Measurements from ENCODE around the gene ZNF493. TPM values are rescaled to one million over a fixed set of nuclear protein-coding genes. Genes with fewer than 3 reads are reported as not detected.

The ZNF493 gene
- total RNA-seq, 1 experiment from 2014 or later = 26.4 TPM

GRCh38 chr19:21383980-21384582, 12.9 kb upstream of the ZNF493 start:
- peaks cover 88 to 91% of the 10 kb centered on the region in 2 experiments for H3K9me3 Mint-ChIP-seq

More at GRCh38 chr19:21383980-21384582, 12.9 kb upstream of the ZNF493 start:
- H2AFZ ChIP-seq (ENCODE audit: low read length) = no peak overlapping the region
- DNase-seq = no peak
- H4K5ac ChIP-seq (ENCODE audit: insufficient read length, low read depth, low read length) = no peak overlapping the region
- no peak overlapping the region for H2BK20ac ChIP-seq (ENCODE audit: low read depth, low read length, poor library complexity, severe bottlenecking)
- no peak overlapping the region for H2BK120ac ChIP-seq (ENCODE audit: low read depth, low read length, poor library complexity, severe bottlenecking)
- no peaks in the 10 kb centered on the region for H3K27me3 ChIP-seq (ENCODE audit: insufficient read depth, low read length)
- no peak overlapping the region for H3T11ph ChIP-seq (ENCODE audit: low read length)
- H3K4ac ChIP-seq (ENCODE audit: low read depth, low read length) = no peak overlapping the region
- H3K27ac ChIP-seq (ENCODE audit: insufficient read length, low read depth, low read length) = no peak overlapping the region
- H3K9ac ChIP-seq (ENCODE audit: extremely low read depth, insufficient read length, low read length) = no peak overlapping the region
- no peaks in the 10 kb centered on the region for H3K4me1 ChIP-seq (ENCODE audit: insufficient read depth, low read length)
- WGBS (ENCODE audit: extremely low coverage, insufficient read length, low lambda C conversion rate) = no CpG with 5 or more reads among the region's 4 CpGs
- no peak overlapping the region for H3K4me3 Mint-ChIP-seq
- no peak overlapping the region for H2AK5ac ChIP-seq (ENCODE audit: insufficient read length, low read length)
- no peak overlapping the region for H3K18ac ChIP-seq (ENCODE audit: insufficient read length, low read depth, low read length)
- no peak overlapping the region for H2BK15ac ChIP-seq (ENCODE audit: low read depth, low read length)
- H3K79me2 ChIP-seq (ENCODE audit: insufficient read depth, low read length) = no peaks in the 10 kb centered on the region
- H3K79me1 ChIP-seq (ENCODE audit: insufficient read depth, low read depth, low read length, poor library complexity, severe bottlenecking) = no peaks in the 10 kb centered on the region
- no peak overlapping the region for H3K27ac Mint-ChIP-seq
- no peak overlapping the region for H3K4me2 ChIP-seq (ENCODE audit: insufficient read depth, insufficient read length, low read length)
- no peak overlapping the region for H4K8ac ChIP-seq (replicated peaks; ENCODE audit: insufficient read length, low read depth, low read length)
- H3K56ac ChIP-seq (ENCODE audit: insufficient read length, low read depth, low read length) = no peak overlapping the region
- H3K23me2 ChIP-seq (ENCODE audit: insufficient read length, low read depth, low read length, poor library complexity, severe bottlenecking) = no peaks in the 10 kb centered on the region
- H3K9me3 ChIP-seq (ENCODE audit: control insufficient read depth, low read depth, low read length) = peaks cover 80% of the 10 kb centered on the region
- H2BK12ac ChIP-seq (ENCODE audit: insufficient read length, low read depth, low read length) = no peak overlapping the region
- no peak overlapping the region for H2BK5ac ChIP-seq (ENCODE audit: insufficient read length, low read length)
- no peak overlapping the region for H4K91ac ChIP-seq (ENCODE audit: insufficient read length, low read depth, low read length)
- H3K23ac ChIP-seq (ENCODE audit: insufficient read length, low read depth, low read length) = no peak overlapping the region
- TF ChIP-seq CTCF (conservative IDR thresholded peaks at IDR 0.05) = no peak
- H3K36me3 Mint-ChIP-seq (ENCODE audit: insufficient read depth in 1 of 3, low read depth in 3 of 3) = peaks cover 73 to 75% (median 74%) of the 10 kb centered on the region in 3 experiments
- peaks cover 16% of the 10 kb centered on the region for H3K27me3 Mint-ChIP-seq (ENCODE audit: low read depth)
- no peaks in the 10 kb centered on the region for H3K4me1 Mint-ChIP-seq
- H4K20me1 ChIP-seq (ENCODE audit: control insufficient read depth, insufficient read depth, insufficient read length) = no peaks in the 10 kb centered on the region
- H3K14ac ChIP-seq (ENCODE audit: insufficient read depth, low read length) = no peak overlapping the region
